Measurements from ENCODE around the gene SIAH1. TPM values are rescaled to one million over a fixed set of nuclear protein-coding genes. Genes with fewer than 3 reads are reported as not detected.

SIAH1 gene
- total and polyA plus RNA-seq, 8 donors: 6.0 to 13.2 (median 9.5) TPM

DNA sequence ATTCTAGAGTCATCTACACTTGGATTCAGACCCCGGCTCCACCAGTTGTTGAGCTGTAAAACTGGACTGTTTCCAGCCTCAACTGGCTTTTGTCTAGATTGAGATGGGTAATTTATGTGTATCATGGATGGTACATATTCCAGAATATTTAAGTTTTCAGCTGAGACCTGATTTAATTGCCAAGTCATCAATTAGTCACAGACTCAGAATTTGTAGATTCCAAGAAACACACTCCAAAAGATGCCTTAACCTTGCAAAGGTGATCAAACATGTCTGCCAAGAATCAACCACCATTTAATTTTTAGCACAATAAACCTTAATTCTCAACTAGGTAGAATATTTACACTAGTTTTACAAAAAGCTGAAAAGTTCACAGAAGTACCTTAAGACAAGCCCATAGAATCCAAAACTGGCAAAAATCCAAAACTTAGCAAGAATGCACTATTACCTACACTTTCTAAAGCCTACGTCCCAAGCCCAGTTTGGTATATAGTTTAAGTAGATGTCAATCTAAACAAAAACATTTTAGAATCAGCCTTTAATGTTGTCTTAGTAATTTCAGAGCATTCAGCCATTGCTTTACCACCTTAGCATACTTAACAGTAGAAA lies 17.7 kb downstream of the SIAH1 start:
- ATAC-seq (no peak), DNase-seq (no peak), FAIRE-seq (no peak)
- no peak for TF ChIP-seq CTCF (IDR thresholded peaks at IDR 0.05)
- intact Hi-C loops (cut with DNase I): no loop called here
- no peaks in the 10 kb centered on the region for H3K27me3 ChIP-seq
- WGBS, 2 donors: 71 to 73% methylated on average over 2 of the region's 2 CpGs
- no peaks in the 10 kb centered on the region for H3K9me3 ChIP-seq
- peak overlapping the region in 1 of 4 donors; percentile 85 for H3K27ac ChIP-seq
- no peaks in the 10 kb centered on the region for H3K36me3 ChIP-seq
- no peak overlapping the region for H3K4me3 ChIP-seq
- H3K4me1 ChIP-seq: peaks cover 9 to 46% (median 19%) of the 10 kb centered on the region in 3 donors

GRCh38 chr16:48366165-48367093 lies 18.8 kb downstream of the SIAH1 start:
- H3K27me3 ChIP-seq: no peaks in the 10 kb centered on the region
- no peaks in the 10 kb centered on the region for H3K36me3 ChIP-seq
- H3K9me3 ChIP-seq: no peaks in the 10 kb centered on the region
- H3K27ac ChIP-seq: peak overlapping the region; percentile 28 to 85 (median 64)
- DNase-seq (peak in 2 of 6 donors; percentile 48 to 67), FAIRE-seq (no peak), ATAC-seq (peak; percentile 57 to 68 (median 64))
- H3K4me3 ChIP-seq: peak overlapping the region in 3 of 4 donors; percentile 27 to 54 (median 47)
- no peak for TF ChIP-seq CTCF (IDR thresholded peaks at IDR 0.05)
- WGBS, 2 donors: 18% methylated on average over 21 of the region's 21 CpGs
- peaks cover 9 to 35% (median 19%) of the 10 kb centered on the region in 3 donors for H3K4me1 ChIP-seq
- intact Hi-C loops (cut with DNase I): no loop called here

DNA sequence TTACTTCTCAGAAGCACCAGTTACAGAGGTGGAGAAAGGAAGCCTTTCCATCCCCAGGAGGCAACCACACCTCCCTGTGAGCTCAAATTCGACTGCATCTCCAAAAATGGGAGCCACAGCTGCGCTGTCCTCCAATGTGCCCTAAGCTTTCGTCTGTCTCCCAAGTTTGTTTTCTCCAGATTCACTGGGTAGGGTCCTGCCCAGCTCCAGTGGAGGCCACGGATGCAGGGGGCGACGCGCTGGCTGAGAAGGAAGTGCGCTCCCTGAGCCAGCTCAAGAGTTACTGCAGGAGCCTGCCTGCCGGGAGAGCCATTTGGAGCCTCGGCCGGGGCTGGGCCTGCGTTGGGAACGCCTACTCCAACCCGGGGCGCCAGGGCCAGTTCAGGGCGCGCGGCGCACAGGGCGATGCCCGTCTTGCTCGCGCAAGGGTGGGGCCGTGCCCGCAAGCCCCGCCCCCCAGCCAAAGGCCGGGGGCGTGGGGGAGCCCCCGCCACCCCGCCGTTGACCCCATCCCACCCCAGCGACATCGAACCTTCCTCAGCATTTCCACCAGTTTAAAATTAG lies 19.5 kb downstream of the SIAH1 start:
- Histone ChIP-seq H3K27me3 (no peaks in the 10 kb centered on the region), H3K4me1 (peaks cover 9 to 31% (median 19%) of the 10 kb centered on the region in 3 donors), H3K36me3 (no peaks in the 10 kb centered on the region), H3K9me3 (no peaks in the 10 kb centered on the region), H3K4me3 (peak overlapping the region in 3 of 4 donors; percentile 27 to 54 (median 47)), H3K27ac (peak overlapping the region; percentile 28 to 85 (median 64))
- TF ChIP-seq CTCF (IDR thresholded peaks at IDR 0.05): no peak
- FAIRE-seq (no peak), ATAC-seq (peak; percentile 96 to 99 (median 98)), DNase-seq (peak; percentile 85 to 95 (median 91))
- 2% methylated on average over 24 to 33 of the region's 33 CpGs for WGBS, 2 donors
- intact Hi-C loops (cut with DNase I): no loop called here

DNA sequence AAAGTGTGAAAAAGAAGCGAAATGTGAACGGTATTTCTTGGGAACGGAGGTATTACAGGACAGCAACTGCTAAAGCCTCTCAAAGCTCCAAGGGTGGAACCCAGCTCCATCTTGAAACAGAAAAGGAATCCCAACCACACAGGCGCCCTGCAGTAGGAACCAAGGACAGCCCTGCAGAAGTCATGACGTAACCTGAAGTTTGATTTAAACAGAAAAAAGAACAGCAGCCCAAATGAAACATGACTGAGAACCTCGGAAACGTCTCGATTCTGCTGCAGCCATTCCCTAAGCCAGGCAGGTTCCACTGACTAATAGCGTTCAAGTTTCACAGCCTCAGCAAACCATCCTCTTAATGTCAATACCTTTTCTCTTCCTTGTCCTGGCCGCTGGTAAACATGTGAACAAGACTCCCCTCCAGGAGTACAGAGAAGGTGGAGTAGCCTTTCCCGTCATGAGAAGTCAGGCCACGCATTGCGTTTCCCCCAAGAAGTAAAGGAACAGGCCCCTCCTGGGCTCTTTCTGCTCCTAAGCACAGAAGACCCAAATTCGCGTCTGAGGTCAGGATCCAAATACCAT lies 20.1 kb downstream of the SIAH1 start:
- Histone ChIP-seq H3K36me3 (no peaks in the 10 kb centered on the region), H3K9me3 (no peaks in the 10 kb centered on the region), H3K4me1 (peaks cover 13 to 31% (median 19%) of the 10 kb centered on the region in 3 donors), H3K4me3 (peak overlapping the region in 3 of 4 donors; percentile 27 to 54 (median 47)), H3K27me3 (no peaks in the 10 kb centered on the region), H3K27ac (peak overlapping the region; percentile 28 to 85 (median 64))
- intact Hi-C loops (cut with DNase I): no loop called here
- no peak for FAIRE-seq
- 36 to 41% methylated on average over 15 of the region's 15 CpGs for WGBS, 2 donors
- peak; percentile 23 to 53 (median 32) for ATAC-seq
- no peak for DNase-seq
- TF ChIP-seq CTCF (IDR thresholded peaks at IDR 0.05): no peak

Data from pancreas (tissue), 10 donors.